ENCODE measurements around the gene TEAD4.

TEAD4 gene

GRCh38 chr12:2925322-2925995, 33.7 kb upstream of the TEAD4 start:
- DNase-seq (ENCODE audit: extremely low spot score) = peak; percentile 32
- CTCF ChIA-PET = interaction anchor here (0.7 to 1.3 kb wide), 3 partner anchors 9 to 19 kb away, joined by 3 read pairs; no protein-coding TSS in a partner anchor
- POLR2A ChIA-PET = interaction anchor here (0.5 kb wide), 1 partner anchor 104 kb away, joined by 3 read pairs; no protein-coding TSS in a partner anchor
- no peak for TF ChIP-seq CTCF (IDR thresholded peaks at IDR 0.05; ENCODE audit: control extremely low read depth, extremely low read depth, low read depth, missing control alignments)

GRCh38 chr12:2930865-2931264, 28.3 kb upstream of the TEAD4 start:
- ChIA-PET POLR2A (no interaction called here), CTCF (interaction anchor here (0.9 kb wide), 1 partner anchor 13 kb away, joined by 3 read pairs; no protein-coding TSS in a partner anchor)
- no peak for DNase-seq (ENCODE audit: extremely low spot score)
- no peak for TF ChIP-seq CTCF (IDR thresholded peaks at IDR 0.05; ENCODE audit: control extremely low read depth, extremely low read depth, low read depth, missing control alignments)

- CTCF ChIA-PET = interaction anchor here (2.0 kb wide), 1 partner anchor 80 kb away, joined by 4 read pairs; no protein-coding TSS in a partner anchor
- no peak for TF ChIP-seq CTCF (IDR thresholded peaks at IDR 0.05; ENCODE audit: control extremely low read depth, extremely low read depth, low read depth, missing control alignments)
- POLR2A ChIA-PET = interaction anchor here (0.6 kb wide), 1 partner anchor 860 kb away, joined by 4 read pairs; no protein-coding TSS in a partner anchor
These were observed 25.6 kb upstream of the TEAD4 start for GRCh38 chr12:2933586-2933985.

GRCh38 chr12:2934371-2934770, 24.8 kb upstream of the TEAD4 start:
- CTCF ChIA-PET = interaction anchor here (1.5 to 2.0 kb wide), 2 partner anchors 10 to 80 kb away, joined by 4 to 5 read pairs; no protein-coding TSS in a partner anchor
- TF ChIP-seq CTCF (IDR thresholded peaks at IDR 0.05; ENCODE audit: control extremely low read depth, extremely low read depth, low read depth, missing control alignments) = no peak
- POLR2A ChIA-PET = no interaction called here
- no peak for DNase-seq (ENCODE audit: extremely low spot score)

More at GRCh38 chr12:2933586-2933985, 25.6 kb upstream of the TEAD4 start:
- DNase-seq (ENCODE audit: extremely low spot score) = no peak

GRCh38 chr12:2936301-2936700, 22.9 kb upstream of the TEAD4 start:
- POLR2A ChIA-PET = no interaction called here
- CTCF ChIA-PET = no interaction called here
- no peak for TF ChIP-seq CTCF (IDR thresholded peaks at IDR 0.05; ENCODE audit: control extremely low read depth, extremely low read depth, low read depth, missing control alignments)
- no peak for DNase-seq (ENCODE audit: extremely low spot score)

GRCh38 chr12:2937500-2937899, 21.7 kb upstream of the TEAD4 start:
- POLR2A ChIA-PET = no interaction called here
- no peak for DNase-seq (ENCODE audit: extremely low spot score)
- CTCF ChIA-PET = no interaction called here
- no peak for TF ChIP-seq CTCF (IDR thresholded peaks at IDR 0.05; ENCODE audit: control extremely low read depth, extremely low read depth, low read depth, missing control alignments)

All from GM10248 (cell line).